Hematopoietic multipotent progenitor cell treated with erythropoietin and hydrocortisone succinate and interleukin-3 and kit ligand, for 15 days (in vitro differentiated cells): ENCODE measurements around the gene RPS6KB2.

Experiments
- DNase-seq: peaks from one replicate; pipeline ENCODE4 v3.0.0-alpha.2; 2015; ENCODE audit warnings: low spot score

The RPS6KB2 gene

DNA sequence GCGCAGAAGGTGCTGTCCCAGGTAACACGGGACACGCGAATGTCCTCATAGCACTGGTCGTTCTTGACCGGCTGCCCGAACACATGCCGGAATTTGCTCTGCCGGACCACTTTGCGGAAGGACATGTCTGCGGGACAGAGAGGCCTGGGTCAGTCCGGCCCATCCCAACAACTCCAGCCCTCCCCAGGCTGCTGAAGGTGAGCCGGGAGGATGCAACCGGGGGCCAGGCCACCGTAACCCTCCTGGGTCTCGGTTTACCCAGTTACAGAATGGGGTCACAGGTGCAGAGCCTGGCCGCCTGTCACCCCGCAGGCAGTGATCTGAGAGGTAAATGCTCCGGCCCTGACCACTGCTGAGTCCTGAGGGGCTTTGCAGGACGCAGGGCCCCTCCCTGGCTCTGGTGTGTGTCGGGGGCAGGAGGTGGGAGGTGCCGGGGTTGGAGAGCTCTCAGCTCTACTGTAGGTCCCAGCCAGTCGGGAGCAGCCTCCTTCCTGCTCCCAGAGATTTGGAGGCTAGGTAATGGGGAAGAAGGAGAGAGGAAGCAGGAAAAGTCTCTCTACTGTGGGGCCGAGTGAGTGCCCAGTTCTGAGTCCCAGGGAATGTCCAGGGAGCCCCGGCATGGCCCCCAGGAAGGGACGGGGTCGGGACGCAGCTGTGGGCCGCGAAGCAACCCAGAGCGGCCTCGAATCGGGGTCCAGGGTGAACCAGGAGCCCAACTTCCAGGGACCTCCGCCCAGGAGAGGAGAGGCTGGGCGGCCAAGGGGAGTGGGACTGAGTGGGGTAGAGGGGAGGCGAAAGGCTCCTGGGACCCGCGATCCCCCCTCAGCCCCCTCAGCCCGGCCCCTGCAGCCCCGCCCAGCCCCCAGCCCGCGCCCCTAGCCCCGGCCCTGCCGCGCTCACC lies 14.5 kb downstream of the RPS6KB2 start:
- DNase-seq = no peak

DNA sequence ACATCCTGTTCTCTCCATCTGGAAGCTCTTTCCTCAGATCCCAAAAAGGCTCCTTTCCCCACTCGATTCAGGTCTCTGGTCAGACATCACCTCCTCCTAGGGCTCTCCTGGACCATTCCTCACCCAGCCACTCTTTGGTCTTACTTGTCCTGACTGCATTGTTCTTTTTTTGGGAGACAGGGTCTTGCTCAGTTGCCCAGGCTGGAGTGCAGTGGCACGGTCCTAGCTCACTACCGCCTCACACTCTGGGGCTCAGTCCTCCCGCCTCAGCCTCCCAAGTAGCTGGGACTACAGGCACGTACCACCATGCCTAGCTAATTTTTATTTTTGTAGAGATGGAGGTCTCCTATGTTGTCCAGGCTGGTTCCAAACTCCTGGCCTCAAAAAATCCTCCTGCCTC lies 17.2 kb downstream of the RPS6KB2 start:
- DNase-seq = no peak

DNA sequence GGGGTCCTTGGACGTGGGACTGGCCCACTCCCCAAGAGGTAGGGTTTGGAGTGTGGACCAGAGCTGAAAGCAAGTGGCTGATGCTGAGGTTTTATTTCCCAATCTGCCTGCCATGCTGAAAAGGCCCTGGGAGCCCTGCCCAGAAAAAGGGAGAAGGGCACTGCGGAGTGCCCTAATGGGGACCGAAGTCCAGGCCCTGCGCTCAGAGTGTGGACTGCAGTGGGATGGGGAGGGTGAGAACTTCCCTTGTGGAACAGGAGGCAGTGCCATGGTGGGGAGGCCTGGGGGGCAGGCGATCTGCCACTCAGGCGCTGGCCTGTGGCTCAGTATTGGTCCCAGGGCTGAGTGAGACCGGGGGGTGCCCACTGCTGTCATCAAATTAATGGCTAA lies 19.9 kb downstream of the RPS6KB2 start:
- no peak for DNase-seq

DNA sequence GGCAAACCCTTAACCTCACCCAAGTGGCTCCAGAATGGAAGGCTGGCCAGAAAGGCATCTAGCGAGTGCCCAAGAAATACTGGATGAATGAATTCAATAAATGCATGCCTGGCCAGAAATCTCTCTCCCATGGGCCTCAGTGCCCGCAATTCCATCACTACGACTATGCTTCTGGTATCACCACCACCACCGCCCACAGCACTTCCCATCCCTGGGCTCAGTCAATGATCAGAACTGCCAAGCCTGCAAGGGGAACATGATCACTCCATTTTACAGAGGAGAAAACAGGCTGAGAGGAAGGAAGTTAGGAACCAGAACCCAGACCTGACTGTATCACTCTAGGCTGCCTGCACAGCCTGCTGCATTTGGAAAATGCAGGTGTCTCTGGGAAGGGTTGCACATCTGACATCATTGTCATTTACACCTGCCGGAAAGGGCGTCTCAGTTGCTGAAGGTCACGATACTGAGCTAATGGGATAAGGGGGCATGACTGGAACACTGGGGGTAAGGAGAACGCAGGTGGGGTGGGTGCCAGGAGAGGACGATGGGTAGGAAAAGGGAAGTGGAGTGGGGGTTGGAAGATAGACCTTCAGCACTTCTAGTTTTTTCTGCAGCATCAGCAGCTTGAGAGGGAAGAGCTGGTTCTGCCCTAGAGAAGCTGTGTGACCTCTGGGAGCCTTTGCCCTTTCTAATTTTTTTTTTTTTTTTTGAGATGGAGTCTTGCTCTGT lies 21.0 kb downstream of the RPS6KB2 start:
- no peak for DNase-seq

DNA sequence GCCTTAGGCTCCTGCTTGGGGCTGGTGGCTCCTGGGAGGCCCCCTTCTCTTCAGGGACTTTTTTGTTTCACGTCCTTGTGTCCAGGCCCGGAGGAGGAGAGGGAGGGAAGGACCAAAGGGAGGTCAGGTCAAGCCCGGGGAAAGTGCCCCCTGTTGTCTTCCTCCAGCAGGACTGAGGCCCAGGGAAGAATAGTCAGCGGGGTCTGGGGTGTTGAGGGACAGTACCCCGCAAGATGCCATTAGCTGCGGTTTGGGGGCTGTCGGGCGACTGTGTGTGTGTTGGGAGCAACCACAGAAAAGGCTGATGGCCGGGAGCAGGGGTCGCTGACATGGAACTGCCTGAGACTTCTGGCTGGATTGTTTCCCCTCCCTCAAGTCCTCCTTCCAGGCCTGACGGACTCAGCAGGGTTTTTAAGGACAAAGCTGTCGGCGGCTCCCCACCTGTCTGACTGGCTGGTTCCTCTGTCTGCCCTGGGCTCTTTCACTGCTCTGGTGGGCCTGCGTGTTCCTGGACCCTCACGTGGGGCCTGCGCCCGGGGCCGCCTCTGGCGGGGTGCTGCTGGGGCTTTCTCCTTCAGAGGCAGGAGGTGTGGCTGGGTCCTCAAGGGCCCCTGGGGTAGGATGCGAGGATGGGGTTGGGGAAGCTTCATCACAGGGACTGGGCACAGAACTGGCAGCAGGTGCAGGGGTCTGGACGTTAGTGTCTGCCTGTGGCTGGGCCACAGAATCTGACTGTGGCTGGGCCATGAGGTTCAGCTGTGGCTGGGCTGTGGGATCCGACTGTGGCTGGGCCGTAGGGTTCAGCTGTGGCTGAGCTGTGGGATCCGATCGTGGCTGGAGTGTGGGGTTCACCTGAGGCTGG lies 22.7 kb downstream of the RPS6KB2 start:
- DNase-seq = no peak

DNA sequence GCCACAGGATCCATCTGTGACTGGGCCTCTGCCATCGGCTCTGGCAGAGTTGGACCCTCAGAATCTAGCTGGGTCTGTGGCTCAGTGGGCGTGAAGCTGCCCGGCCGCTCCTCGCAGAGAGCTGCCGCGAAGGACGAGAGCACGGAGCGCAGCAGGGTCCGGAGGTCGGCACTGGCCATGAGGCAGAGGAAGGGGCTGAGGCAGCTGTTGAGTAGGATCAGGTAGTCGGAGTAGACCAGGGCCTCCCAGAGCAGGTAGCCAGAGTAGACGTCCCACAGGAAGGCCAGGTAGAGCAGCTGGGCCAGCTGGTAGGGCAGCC lies 23.3 kb downstream of the RPS6KB2 start:
- DNase-seq = no peak

DNA sequence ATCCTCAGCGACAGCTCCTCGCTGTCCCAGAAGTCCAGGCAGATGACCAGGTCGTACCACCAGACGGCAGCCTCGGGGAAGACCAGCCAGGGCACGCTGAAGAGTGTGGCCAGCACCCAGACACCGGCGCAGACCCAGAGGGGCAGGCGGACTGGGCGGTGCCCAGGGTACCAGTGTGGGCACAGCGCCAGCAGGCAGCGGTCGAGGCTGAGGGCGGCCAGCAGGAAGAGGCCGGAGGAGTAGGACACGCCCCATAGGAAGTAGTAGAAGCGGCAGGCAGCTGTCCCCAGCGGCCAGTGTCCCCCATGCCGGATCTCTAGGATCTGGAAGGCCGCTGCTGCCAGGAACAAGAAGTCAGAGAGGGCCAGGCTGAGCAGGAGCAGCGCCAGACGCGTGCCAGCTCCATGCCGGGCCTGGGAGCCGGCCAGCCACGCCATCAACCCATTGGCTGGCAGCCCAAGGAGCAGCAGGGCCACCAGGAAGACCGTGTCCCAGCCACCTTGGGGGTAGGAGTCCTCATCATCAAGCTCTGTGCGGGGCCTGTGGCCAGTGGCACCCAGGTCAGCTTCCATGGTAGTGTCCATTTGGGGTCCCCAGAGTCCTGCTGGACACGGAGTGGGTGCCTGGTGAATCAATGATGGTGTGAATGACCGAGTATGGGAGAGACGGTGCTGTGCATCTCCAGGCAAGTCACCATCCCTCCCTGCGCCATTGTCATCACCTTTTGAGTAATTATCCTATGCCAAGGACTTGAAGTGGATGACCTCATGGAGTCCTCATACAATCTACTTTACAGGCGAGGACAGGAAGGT lies 24.1 kb downstream of the RPS6KB2 start, which contains the start of gene GPR152:
Gene GPR152 (minus strand): TSS at position 589 of the 812 bp plus-strand sequence. CDS start 5 bp downstream, at position 584.
- DNase-seq = no peak

DNA sequence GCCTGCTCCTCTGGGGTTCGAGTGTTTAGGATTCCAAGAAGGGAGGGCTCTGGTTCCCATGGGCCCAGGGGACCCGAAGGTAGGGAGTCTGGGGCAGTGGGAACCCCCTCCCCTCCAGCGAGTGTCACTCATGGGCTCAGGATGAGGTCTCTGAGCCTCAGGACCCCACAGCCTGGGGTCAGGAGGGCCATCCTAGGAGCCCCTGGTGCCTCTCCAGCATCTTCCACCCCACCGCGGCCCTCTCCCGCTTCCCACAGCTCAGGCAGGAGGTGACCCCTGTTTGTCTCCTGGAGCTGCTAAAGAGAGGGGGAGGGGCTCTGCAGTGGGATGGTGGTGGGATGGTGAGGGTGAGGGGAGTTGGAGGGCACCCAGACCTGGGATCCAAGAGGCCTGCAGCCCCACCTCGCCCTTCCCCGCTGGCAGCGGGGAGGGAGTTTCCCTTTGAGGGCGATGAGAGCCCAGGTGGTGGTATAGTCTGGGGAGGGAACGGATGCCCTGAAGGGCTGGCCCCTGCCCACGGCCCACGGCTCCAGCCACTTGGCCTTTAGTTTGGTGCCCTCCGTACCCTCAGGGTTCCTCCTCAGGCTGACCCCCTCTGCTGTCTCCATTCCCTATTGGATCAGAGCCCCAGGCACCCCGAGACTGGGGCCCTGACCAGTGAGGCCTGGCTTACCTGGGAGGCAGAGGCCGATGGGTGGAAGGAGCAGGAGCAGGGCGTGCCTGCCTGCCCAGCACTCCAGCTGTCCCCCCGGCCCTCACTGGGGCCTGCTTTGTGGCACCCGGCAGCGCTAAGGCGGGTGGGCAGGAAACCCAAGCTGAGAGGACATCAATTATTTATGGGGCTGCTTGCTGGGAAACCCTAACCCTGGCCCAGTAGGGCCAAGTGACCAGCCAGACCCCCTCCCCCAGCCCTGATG lies 25.8 kb downstream of the RPS6KB2 start:
- DNase-seq = no peak

DNA sequence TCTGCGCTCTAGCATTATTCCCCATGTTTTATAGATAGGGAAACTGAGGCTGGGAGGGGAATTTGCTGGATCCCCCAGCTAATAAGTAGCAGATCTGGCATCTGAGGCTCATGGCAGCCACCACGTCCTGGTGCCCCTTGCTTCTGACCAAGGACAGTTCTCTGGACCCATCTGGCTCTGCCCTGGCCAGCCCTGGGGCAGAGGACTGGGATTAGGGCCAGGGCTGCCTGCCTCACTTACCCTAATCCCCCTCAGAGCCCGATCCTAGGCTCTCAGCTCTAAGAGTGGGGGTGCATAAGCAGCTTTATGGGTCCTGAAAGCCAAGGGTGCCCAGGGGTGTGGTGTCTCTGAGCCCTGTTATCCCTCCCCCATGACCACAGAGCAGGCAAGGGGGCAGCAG lies 26.8 kb downstream of the RPS6KB2 start, which contains the start of gene CABP4:
Gene CABP4 (plus strand): TSS at position 301 of the 400 bp plus-strand sequence. CDS start 70 bp downstream, at position 371.
- no peak for DNase-seq

DNA sequence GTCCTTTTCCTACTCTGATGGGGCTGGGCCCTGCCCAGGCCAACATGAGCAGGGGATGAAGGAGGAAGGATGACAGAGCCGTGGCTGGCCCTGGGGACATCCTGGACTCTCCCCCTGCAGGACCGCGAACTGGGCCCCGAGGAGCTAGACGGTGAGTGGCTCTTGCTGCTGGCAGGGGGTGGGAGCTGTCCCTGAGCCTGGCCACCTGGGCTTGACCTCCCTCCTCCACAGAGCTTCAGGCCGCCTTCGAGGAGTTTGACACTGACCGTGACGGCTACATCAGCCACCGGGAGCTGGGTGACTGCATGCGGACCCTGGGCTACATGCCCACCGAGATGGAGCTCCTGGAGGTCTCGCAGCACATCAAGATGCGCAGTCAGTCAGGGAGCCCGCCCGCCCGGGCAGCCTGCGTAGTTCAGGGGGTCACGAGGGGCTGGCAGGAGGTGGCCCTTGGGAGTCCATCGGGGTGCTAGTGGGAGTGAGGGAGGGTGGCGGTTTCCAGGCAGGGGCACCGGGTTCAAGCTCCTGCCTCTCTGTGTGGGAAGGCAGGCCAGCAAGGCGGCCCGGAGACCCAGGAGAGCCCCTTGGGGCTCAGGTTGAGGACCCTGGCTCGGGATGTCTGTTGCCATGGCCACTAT lies 27.9 kb downstream of the RPS6KB2 start:
- DNase-seq = no peak

DNA sequence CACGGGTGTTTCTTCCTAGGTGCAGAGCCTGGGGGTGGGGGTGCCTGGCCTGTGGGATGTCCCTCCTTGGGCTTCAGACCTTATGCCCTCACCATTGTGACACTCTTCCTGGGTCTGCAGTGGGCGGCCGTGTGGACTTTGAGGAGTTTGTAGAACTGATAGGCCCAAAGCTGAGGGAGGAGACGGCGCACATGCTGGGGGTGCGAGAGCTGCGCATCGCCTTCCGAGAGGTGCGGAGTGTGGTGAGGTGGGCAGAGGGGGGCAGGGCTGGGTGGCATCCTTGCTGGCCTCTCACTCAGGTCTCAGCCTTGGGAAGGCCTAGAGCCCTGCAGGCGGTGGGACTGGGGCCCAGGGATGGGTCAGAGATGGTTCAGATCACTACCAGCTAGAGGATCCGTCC lies 29.2 kb downstream of the RPS6KB2 start:
- no peak for DNase-seq

DNA sequence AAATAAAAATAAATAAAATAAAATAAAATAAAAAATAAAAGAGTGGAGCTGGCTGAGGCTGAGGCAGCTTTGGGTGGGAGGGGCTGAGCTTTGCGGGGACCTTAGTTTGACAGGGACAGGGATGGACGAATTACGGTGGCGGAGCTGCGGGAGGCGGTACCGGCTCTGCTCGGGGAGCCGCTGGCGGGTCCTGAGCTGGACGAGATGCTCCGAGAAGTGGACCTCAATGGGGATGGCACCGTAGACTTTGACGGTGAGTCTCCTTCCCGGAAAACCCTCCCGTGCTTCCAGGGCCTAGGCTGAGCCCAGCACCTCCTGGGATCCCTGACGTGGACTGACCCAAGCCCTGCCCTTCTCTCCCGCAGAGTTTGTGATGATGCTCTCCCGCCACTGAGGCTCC lies 30.0 kb downstream of the RPS6KB2 start:
- no peak for DNase-seq

DNA sequence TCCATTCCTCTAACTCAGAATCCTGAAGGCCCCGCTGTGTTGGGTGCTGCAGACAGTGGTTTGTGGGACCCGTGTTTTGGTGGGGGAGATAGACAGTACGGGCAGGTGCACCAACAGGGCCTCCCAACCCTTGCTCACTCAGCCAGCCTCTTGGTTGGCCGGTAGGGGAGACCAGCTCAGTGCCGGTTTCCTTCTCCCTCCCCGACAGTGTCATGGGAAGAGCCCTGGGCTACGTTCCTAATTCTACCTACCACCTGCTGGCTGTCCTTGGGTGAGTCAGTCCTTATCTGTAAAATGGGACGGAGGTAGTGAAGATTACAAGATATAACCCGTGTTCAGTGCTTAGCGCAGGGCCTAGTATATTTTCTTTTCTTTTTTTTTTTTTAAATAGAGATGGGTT lies 34.9 kb downstream of the RPS6KB2 start:
- no peak for DNase-seq

DNA sequence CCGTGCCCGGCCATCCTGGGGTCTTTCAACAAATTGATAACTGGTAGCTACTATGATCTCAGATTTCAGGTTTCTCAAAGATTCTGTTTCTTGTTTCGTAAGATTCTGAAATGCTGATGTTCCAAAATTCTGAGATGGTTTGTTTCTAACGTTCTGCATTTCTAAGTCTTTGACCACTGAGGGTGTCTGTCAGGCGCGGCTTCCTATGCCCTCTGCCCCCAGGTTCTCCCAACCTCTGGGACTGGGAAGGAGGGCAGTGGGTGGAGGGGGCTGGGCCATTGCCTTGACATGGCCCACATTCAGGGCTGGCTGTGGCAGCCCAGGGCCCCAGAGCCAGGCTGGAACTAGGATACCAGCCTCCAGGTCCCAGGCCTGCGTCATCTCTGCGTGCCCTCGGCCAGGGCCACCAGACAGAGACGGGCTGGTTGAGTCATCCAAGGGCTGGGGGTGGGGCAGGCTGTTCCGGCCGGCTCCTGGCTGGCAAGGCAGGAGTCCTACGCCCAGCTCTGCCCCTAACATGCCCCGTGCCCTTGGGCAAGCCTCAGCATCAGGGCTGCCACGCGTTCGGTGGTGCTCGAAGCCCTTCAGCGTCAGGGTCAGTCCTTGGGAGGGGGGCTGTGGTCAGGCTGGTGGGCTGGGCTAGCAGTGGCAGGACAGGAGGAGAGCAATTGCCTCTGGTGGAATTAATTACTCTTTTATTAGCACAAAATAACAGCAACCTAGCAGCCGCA lies 35.6 kb downstream of the RPS6KB2 start:
- peak; percentile 57 for DNase-seq

DNA sequence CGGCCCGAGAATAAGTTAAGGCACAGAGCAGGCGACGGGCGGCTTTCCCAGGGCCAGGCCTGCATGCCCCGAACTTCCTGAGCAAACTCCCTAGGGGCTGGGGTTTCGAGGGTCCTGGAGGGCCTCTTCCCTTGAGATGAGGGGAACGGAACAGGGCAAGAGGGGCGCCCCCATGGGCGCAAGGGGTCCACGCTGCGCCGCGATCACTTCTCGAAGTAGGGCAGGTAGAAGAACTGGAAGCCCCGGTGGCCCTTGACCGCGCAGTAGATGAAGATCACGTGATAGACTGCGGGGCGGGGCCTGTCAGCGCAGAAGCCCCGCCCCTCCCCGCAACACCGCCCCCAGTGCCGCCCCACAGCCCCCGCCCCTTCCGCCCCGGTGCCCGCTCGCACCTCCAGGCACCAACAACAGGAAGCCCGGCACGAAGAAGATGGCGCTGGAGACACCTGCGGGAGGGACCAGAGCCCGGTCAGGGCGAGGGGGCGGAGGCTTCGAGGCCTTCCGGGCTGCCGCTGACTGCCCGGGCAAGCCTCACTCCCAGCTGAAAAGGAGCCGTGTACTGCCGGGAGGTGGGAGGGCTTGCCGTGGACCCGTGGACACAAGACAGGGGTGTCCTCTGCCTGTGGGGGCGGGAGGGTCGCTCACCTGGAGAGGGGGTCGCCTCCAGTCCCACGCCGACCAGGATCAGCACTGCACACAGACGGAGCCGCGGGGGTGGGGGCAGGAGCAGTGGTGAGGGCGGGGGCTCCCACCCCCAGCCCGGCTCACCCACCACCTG lies 36.3 kb downstream of the RPS6KB2 start:
- peak; percentile 89 for DNase-seq

DNA sequence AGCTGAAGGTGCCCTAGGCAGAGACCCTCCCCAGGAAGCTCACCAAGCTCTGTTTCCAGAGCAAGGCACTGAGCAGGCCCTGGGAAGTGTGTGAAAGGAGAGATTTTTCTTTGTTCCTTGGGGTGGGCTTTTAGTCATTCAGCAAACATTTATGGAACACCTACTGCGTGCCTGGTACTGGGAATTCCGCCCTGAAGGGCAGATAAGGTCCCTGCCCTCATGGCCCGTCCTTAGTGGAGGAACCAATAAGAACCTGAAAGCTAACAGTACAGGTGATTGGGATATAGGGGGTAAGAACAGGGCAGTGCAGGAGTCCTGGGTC lies 36.9 kb downstream of the RPS6KB2 start:
- no peak for DNase-seq

DNA sequence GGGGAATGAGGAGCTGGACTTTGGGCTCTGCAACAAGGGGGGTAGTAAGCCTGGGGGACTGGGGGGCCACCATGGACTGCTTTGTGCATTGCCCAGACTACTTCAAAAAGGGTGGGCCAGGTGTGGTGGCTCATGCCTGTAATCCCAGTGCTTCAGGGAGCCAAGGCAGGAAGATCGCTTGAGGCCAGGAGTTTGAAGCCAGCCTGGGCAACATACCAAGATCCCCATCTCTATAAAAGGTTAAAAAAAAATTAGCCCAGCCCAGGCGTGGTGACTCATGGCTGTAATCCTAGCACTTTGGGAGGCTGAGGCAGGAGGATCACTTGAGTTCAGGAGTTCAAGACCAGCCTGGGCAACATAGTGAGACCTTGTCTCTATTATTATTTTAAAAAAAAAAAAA lies 37.2 kb downstream of the RPS6KB2 start:
- DNase-seq = peak; percentile 55

DNA sequence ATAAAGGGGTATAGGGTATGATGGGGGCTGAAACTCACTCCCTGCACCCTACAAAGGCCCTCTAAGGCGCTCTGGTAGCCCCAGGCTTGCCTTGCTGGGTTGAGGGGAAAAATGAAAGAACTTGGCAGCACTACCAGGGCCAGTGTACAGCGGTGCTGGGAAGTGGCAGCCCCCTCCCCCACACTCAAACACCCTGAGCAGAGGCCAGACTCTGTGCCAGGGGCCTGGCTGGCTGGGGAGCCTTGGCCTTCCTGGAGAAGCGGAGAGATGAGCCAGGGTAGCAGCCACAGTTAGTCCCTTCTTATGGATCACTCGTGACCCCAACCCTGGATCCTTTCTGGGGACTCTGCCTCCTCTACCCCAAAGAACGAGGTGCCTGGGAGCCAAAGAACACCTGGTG lies 38.1 kb downstream of the RPS6KB2 start:
- DNase-seq = no peak
